Activated T-cell treated with anti-CD3 and anti-CD28 coated beads for 1 hour (primary cell): Measurements from ENCODE around the gene SDF4.
"Not testable (repeated sequence)": the region's sequence is repeated elsewhere in the genome, so short reads cannot be mapped to it uniquely, and the experiment has no call there.

Experiments used
- DNase-seq: peaks from one replicate; pipeline ENCODE4 v3.0.0-alpha.2; 2020; ENCODE audit warnings: low read depth

SDF4 gene

GRCh38 chr1:1177452-1178206 lies 54.2 kb downstream of the SDF4 start:
- DNase-seq = no peak

GRCh38 chr1:1176931-1177330 lies 54.9 kb downstream of the SDF4 start:
- DNase-seq = no peak

DNA sequence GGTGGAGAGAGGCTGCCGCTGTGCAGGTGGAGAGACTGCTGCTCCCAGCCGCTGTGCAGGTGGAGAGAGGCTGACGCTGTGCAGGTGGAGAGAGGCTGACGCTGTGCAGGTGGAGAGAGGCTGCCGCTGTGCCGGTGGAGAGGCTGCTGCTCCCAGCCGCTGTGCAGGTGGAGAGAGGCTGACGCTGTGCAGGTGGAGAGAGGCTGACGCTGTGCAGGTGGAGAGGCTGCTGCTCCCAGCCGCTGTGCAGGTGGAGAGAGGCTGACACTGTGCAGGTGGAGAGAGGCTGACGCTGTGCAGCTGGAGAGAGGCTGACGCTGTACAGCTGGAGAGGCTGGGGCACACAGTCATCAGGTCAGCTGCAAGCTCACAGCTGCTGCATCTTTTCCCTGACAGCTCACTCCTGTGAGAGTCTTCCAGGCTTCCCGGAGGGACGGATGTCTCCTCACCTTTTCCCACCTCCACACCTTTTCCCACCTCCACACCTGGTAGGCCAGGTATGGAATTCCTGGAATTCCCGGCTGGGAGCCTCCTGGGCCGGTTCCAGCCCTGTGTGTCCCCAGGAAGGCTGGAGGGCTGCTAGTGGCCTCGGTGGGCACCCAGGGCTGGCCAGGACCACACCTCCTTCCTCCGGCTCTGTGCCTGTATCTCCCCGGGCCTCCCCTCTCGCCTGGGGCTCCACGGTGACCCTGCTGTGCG lies 55.6 kb downstream of the SDF4 start:
- not testable (repeated sequence) for DNase-seq

- DNase-seq = no peak
These were observed 56.4 kb downstream of the SDF4 start for GRCh38 chr1:1175221-1176062.

DNA sequence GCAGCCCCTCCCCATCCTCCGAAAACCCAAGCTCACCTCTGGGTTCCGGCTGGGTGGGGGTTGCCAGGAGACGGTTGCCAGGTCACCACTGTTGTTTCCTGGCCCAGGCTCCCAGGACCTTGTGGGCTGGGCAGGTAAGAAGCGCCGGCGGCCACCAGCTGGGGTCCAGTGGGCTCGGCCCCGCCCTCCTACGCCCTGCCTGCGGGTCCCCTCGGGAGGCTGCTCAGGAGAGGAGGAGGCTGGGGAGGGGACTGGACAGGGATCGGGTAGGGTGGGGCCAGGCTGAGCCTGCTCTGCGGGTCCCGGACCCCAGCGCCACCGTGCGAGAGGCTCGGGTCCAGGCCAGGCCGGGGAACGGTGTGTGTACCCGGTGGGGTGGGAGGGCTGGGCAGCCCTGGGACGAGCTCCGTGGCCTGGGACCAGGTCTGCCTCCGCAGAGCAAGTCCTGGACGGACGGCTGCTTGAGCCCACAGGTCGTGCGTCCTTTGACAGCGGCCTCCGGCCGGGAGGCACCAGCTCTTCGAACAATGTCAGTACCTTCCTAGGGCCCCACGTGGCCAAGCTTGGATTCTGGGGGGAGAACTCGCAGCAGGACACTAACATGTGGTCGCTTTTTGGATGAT lies 57.9 kb downstream of the SDF4 start, which contains the start of gene TTLL10:
TTLL10 (plus strand) TSS at position 88 of the 623 bp plus-strand sequence. CDS start 5,336 bp downstream, outside the sequence.
- DNase-seq = peak; percentile 42

DNA sequence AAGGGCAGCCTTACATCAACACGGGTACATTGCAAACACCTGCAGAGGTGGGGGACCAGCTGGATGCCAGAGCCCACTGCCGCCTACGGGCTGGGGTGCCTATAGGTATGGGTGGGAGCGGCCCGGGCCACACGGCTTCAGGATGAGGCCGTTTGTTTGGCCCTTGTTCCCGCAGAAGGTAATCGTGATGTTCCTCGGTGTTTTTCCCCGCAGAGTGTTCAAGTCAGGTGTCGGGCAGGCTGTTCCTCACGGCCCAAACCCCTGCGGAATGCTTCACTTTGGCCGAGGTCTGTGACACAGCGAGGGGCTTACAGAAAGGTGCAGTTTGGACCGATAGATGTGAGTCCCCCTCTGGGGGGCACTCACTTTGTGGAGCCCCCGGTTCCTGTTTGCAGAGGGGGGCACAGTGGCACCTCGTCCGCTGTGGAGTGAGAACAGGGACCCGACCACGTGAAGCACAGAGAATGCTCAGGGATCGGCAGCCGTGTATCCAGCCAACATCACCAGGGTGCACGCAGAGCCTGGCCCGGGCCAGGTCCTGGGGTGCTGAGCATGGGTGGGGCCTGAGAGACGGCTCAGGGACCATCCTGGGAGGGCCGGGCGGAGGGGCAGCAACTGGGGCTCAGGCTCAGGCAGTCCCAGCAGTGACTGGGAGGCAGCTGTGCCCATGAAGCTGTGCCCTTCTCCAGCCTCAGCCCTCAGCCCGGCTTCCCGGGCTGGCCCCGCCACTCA lies 58.6 kb downstream of the SDF4 start:
- DNase-seq = no peak

GRCh38 chr1:1171546-1172340 lies 60.1 kb downstream of the SDF4 start:
- DNase-seq = no peak

GRCh38 chr1:1171161-1171545 lies 60.6 kb downstream of the SDF4 start:
- no peak for DNase-seq

DNA sequence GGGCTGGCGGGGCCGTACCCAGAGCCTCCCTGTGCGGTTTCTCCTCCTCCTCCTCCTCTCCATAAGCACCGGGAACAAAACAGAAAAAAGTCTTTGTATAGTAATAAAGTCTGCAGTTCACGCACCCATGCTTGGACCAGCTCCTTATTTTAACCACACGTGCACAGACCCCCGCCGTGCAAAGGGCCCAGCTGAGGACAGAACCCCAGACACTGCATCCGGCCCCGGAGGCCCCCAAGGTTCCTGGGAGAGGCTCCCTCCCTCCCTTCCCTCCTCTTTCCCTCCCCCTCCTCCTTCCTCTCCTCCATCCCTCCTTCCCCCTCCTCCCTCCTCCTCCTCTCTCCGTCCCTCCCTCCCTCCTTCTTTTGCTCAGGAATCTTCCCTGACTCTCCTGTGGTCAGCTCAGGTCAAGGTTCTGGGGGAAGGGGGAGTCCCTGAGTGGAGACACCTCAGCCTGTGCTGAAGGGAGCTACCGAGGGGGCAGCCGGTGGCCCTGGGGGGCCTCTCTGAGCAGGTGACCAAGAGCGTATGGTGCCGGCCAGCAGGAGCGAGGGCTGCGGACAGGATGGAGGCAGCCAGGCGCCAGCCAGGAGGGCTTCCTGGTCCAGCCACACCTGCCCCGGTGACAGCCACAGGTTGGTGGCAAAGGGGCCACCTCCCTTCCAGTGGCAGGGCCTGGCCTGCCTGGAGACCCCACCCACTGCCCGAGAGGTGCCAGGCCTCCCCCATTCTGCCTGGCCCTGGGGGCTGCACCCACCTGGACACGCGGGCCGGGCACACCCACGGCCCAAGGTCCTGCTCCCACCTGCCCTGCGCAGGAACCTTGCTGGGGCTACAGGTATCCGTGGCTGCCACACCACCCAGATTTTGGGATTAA lies 61.3 kb downstream of the SDF4 start:
- DNase-seq = no peak

DNA sequence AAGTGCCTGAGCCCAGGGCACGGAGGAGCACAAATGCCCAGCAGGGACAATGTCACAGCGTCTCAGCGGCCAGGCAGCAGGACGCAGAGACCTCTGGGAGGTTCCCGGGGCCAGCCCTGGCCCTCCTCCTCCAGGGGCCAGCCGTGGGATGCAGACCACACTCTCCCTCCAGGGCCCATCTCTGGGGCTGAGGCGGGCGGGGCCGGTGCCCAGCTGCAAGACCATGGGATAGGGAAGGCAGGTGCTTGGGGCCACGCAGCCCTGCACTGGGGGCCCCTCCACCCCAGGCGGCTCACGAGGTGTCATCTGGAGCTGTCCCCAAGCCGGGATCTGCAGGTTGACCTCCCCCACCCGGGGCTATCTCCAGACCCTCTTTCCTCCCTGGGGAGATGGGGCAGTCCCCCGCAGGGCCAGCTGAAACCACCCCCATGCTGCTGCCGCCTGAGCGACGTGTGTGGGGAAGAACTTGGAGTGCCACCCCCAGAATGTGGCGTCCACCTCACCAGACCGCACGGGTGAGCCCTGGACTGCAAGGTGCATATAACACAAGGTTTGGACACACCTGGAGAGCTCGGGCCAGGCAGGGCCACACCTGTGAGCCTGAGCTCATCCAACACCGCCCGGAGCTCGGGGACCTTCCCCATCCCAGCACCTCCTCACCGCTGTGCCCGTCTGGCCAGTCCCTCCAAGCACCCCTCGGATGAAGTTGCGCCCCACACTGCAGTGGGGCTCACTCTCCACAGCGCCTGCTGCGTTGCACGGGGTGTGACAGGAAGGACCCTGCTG lies 62.2 kb downstream of the SDF4 start:
- DNase-seq = no peak

GRCh38 chr1:1168451-1169411 lies 63.1 kb downstream of the SDF4 start:
- no peak for DNase-seq

GRCh38 chr1:1167841-1168450 lies 63.9 kb downstream of the SDF4 start:
- DNase-seq = no peak

GRCh38 chr1:1167398-1167821 lies 64.4 kb downstream of the SDF4 start:
- DNase-seq = no peak
